ENCODE data around the gene ATF3. TPM values are rescaled to one million over a fixed set of nuclear protein-coding genes. Genes with fewer than 3 reads are reported as not detected.

The ATF3 gene
- total and polyA plus RNA-seq, 4 donors = 1.1 to 8.8 (median 5.5) TPM

DNA sequence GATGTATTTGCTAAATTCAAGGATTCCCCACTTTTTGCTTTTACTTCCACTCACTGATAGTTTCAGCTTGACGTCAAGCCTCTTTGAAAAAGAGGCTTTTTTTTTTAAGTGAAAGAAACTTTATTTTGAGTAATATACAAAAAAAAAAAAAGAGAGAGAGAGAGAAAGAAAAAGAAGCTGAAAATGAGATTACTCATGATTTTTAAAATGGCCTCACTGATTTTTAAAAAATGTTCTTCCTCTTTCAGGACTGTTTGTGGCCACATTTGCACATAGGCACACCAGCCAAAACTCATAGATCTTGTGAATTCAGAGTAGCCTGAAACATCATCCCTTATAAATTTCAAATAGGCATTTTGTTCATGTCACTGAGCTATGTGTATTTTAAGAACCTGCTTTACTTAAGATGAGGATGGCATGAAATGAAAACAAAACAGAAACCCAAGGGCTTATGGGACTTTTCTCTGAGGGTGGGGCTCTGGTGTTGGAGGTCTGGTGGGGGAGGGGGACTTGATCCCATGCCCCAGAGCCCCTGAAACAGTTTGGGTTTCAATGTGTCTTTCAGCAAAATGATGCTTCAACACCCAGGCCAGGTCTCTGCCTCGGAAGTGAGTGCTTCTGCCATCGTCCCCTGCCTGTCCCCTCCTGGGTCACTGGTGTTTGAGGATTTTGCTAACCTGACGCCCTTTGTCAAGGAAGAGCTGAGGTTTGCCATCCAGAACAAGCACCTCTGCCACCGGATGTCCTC is 6.1 kb downstream of the ATF3 start:
- Histone ChIP-seq H3K4me3 (ENCODE audit: low read depth in 1 of 3, low read length in 3 of 3) (no peak overlapping the region), H3K9ac (ENCODE audit: low read depth in 1 of 2, low read length in 2 of 2) (no peak overlapping the region), H3K27me3 (ENCODE audit: control insufficient read depth in 4 of 4, insufficient read depth in 4 of 4, low read length in 3 of 4) (no peaks in the 10 kb centered on the region), H3K9me3 (ENCODE audit: control insufficient read depth in 4 of 4, low read length in 3 of 4) (no peaks in the 10 kb centered on the region), H3K4me1 (ENCODE audit: control insufficient read depth in 4 of 4, insufficient read depth in 4 of 4, low read length in 3 of 4) (peaks cover 0 to 12% (median 4%) of the 10 kb centered on the region in 4 donors), H3K27ac (ENCODE audit: low read depth in 1 of 2, low read length in 2 of 2) (no peak overlapping the region), H3K36me3 (ENCODE audit: control insufficient read depth in 4 of 4, insufficient read depth in 3 of 4, low read depth in 1 of 4, low read length in 3 of 4) (peaks cover 21 to 45% (median 38%) of the 10 kb centered on the region in 4 donors)
- no peak for DNase-seq (ENCODE audit: low spot score)
- no peak for TF ChIP-seq FOXA1 (IDR thresholded peaks at IDR 0.05)
- TF ChIP-seq ZBTB33 (IDR thresholded peaks at IDR 0.05) = no peak
- no peak for TF ChIP-seq TAF1 (conservative IDR thresholded peaks at IDR 0.05)
- TF ChIP-seq HNF4A (conservative IDR thresholded peaks at IDR 0.05) = no peak
- no peak for TF ChIP-seq EGR1 (IDR thresholded peaks at IDR 0.05; ENCODE audit: low read depth in 2 of 2)
- no peak for TF ChIP-seq RAD21 (IDR thresholded peaks at IDR 0.05)
- no peak for TF ChIP-seq NR2F2 (IDR thresholded peaks at IDR 0.05)
- TF ChIP-seq FOXA2 (IDR thresholded peaks at IDR 0.05) = no peak
- TF ChIP-seq, protein P1, sequence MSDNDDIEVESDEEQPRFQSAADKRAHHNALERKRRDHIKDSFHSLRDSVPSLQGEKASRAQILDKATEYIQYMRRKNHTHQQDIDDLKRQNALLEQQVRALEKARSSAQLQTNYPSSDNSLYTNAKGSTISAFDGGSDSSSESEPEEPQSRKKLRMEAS (IDR thresholded peaks at IDR 0.05) = no peak
- 92% methylated on average over 5 of the region's 5 CpGs for WGBS

DNA sequence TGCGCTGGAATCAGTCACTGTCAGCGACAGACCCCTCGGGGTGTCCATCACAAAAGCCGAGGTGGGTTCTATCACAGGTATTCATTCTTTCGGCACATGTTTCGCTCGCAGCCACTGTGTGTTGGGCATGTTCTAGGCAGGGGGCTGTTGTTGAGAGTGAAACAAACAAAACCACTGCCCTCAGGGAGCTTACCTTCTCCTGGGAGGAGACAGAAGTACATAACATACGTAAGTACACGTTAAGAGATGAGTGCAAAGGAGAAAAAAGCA is 6.6 kb downstream of the ATF3 start:
- peaks cover 0 to 8% (median 4%) of the 10 kb centered on the region in 4 donors for H3K4me1 ChIP-seq (ENCODE audit: control insufficient read depth in 4 of 4, insufficient read depth in 4 of 4, low read length in 3 of 4)
- TF ChIP-seq, protein P2, sequence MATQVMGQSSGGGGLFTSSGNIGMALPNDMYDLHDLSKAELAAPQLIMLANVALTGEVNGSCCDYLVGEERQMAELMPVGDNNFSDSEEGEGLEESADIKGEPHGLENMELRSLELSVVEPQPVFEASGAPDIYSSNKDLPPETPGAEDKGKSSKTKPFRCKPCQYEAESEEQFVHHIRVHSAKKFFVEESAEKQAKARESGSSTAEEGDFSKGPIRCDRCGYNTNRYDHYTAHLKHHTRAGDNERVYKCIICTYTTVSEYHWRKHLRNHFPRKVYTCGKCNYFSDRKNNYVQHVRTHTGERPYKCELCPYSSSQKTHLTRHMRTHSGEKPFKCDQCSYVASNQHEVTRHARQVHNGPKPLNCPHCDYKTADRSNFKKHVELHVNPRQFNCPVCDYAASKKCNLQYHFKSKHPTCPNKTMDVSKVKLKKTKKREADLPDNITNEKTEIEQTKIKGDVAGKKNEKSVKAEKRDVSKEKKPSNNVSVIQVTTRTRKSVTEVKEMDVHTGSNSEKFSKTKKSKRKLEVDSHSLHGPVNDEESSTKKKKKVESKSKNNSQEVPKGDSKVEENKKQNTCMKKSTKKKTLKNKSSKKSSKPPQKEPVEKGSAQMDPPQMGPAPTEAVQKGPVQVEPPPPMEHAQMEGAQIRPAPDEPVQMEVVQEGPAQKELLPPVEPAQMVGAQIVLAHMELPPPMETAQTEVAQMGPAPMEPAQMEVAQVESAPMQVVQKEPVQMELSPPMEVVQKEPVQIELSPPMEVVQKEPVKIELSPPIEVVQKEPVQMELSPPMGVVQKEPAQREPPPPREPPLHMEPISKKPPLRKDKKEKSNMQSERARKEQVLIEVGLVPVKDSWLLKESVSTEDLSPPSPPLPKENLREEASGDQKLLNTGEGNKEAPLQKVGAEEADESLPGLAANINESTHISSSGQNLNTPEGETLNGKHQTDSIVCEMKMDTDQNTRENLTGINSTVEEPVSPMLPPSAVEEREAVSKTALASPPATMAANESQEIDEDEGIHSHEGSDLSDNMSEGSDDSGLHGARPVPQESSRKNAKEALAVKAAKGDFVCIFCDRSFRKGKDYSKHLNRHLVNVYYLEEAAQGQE (IDR thresholded peaks at IDR 0.05) = no peak
- TF ChIP-seq NR2F2 (IDR thresholded peaks at IDR 0.05) (no peak), SP1 (IDR thresholded peaks at IDR 0.05) (no peak), GABPA (IDR thresholded peaks at IDR 0.05 in 1 of 2, conservative IDR thresholded peaks at IDR 0.05 in 1 of 2) (no peak), ZBTB33 (IDR thresholded peaks at IDR 0.05) (no peak), FOXA2 (IDR thresholded peaks at IDR 0.05) (no peak), HNF4G (IDR thresholded peaks at IDR 0.05) (no peak), HNF4A (conservative IDR thresholded peaks at IDR 0.05) (no peak), EGR1 (IDR thresholded peaks at IDR 0.05; ENCODE audit: low read depth in 2 of 2) (no peak), JUND (IDR thresholded peaks at IDR 0.05) (no peak), RXRA (IDR thresholded peaks at IDR 0.05) (no peak)
- TF ChIP-seq, protein P3, sequence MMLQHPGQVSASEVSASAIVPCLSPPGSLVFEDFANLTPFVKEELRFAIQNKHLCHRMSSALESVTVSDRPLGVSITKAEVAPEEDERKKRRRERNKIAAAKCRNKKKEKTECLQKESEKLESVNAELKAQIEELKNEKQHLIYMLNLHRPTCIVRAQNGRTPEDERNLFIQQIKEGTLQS (IDR thresholded peaks at IDR 0.05) = no peak
- H3K9me3 ChIP-seq (ENCODE audit: control insufficient read depth in 4 of 4, low read length in 3 of 4) = no peaks in the 10 kb centered on the region
- H3K9ac ChIP-seq (ENCODE audit: low read depth in 1 of 2, low read length in 2 of 2) = no peak overlapping the region
- H3K4me3 ChIP-seq (ENCODE audit: low read depth in 1 of 3, low read length in 3 of 3) = no peak overlapping the region
- H3K27ac ChIP-seq (ENCODE audit: low read depth in 1 of 2, low read length in 2 of 2) = no peak overlapping the region
- 97% methylated on average over 9 of the region's 9 CpGs for WGBS
- H3K27me3 ChIP-seq (ENCODE audit: control insufficient read depth in 4 of 4, insufficient read depth in 4 of 4, low read length in 3 of 4) = no peaks in the 10 kb centered on the region
- H3K36me3 ChIP-seq (ENCODE audit: control insufficient read depth in 4 of 4, insufficient read depth in 3 of 4, low read depth in 1 of 4, low read length in 3 of 4) = peaks cover 23 to 49% (median 43%) of the 10 kb centered on the region in 4 donors
- no peak for DNase-seq (ENCODE audit: low spot score)
